SU-DHL-6 (cell line): ENCODE data around the gene ZNF668.

Source experiments
- EZH2phosphoT487 ChIP-seq: fragments of 200-600 bp; sonication (generic), shearing (Covaris generic); conservative IDR thresholded peaks from 2 replicates; pipeline ENCODE4 v1.6.1; 2018; ENCODE audit warnings: mild to moderate bottlenecking, antibody characterized with exemption, low read length, moderate library complexity, mixed read lengths
- TF ChIP-seq, protein P1 (sequence below): fragments of 200-600 bp; sonication (generic); IDR thresholded peaks from one replicate; pipeline ENCODE4 v1.5.1; 2017; ENCODE audit warnings: antibody characterized with exemption, mild to moderate bottlenecking, low read length, moderate library complexity; ENCODE audit not compliant: insufficient read depth, poor library complexity, severe bottlenecking

GRCh38 chr16:31033709-31034492, 40.1 kb downstream of the ZNF668 start:
- TF ChIP-seq, protein P1, sequence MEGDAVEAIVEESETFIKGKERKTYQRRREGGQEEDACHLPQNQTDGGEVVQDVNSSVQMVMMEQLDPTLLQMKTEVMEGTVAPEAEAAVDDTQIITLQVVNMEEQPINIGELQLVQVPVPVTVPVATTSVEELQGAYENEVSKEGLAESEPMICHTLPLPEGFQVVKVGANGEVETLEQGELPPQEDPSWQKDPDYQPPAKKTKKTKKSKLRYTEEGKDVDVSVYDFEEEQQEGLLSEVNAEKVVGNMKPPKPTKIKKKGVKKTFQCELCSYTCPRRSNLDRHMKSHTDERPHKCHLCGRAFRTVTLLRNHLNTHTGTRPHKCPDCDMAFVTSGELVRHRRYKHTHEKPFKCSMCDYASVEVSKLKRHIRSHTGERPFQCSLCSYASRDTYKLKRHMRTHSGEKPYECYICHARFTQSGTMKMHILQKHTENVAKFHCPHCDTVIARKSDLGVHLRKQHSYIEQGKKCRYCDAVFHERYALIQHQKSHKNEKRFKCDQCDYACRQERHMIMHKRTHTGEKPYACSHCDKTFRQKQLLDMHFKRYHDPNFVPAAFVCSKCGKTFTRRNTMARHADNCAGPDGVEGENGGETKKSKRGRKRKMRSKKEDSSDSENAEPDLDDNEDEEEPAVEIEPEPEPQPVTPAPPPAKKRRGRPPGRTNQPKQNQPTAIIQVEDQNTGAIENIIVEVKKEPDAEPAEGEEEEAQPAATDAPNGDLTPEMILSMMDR = no peak
- TF ChIP-seq EZH2phosphoT487 = no peak
